Naive B cell (primary cell): ENCODE data around the gene SH3RF3. TPM values are rescaled to one million over a fixed set of nuclear protein-coding genes. Genes with fewer than 3 reads are reported as not detected.

ENCODE experiments used
- ATAC-seq, 2 donors: fragments of 150-1000 bp; cut with Tn5 transposase; 2 replicates each; pipeline ENCODE4 v1.10.0; 2021; ENCODE audit warnings: low read depth in 2 of 2, mild to moderate bottlenecking in 2 of 2, moderate library complexity in 2 of 2
- DNase-seq: peaks from one replicate; pipeline ENCODE4 v3.0.0; 2022
- H3K27ac Mint-ChIP-seq, 6 donors: one replicate each; pipeline ENCODE4 v1.8.0; 2020 to 2022; ENCODE audit warnings: mild to moderate bottlenecking in 6 of 6, mixed read lengths in 6 of 6, moderate library complexity in 5 of 6, inconsistent platforms in 2 of 6
- H3K27me3 Mint-ChIP-seq, 3 donors: one replicate each; pipeline ENCODE4 v1.8.0; 2021 to 2022; ENCODE audit warnings: mixed read lengths in 3 of 3, mild to moderate bottlenecking in 1 of 3
- H3K36me3 Mint-ChIP-seq, 2 donors: one replicate each; pipeline ENCODE4 v1.8.0; 2020 to 2022; ENCODE audit warnings: mixed read lengths in 2 of 2, inconsistent platforms in 1 of 2, mild to moderate bottlenecking in 1 of 2
- H3K4me1 Mint-ChIP-seq, 3 donors: one replicate each; pipeline ENCODE4 v1.8.0; 2020 to 2022; ENCODE audit warnings: mixed read lengths in 3 of 3, inconsistent platforms in 1 of 3, mild to moderate bottlenecking in 1 of 3, moderate library complexity in 1 of 3
- H3K4me3 Mint-ChIP-seq, 8 donors: one replicate each; pipeline ENCODE4 v1.8.0; 2020 to 2022; ENCODE audit warnings: mild to moderate bottlenecking in 8 of 8, mixed read lengths in 8 of 8, moderate library complexity in 8 of 8, inconsistent platforms in 2 of 8
- H3K9me3 Mint-ChIP-seq, 7 donors: one replicate each; pipeline ENCODE4 v1.8.0; 2020 to 2022; ENCODE audit warnings: mixed read lengths in 7 of 7, mild to moderate bottlenecking in 5 of 7, inconsistent platforms in 2 of 7, moderate library complexity in 1 of 7
- polyA plus RNA-seq, 6 donors: library from polyadenylated mRNA; unstranded; fragments of 300-500 nt; fragmentation: Illumina TruSeq; gene quantifications; one replicate each; pipeline ENCODE4 v1.2.3, GENCODE V29; 2021; ENCODE audit warnings: low read depth in 6 of 6

The SH3RF3 gene
- polyA plus RNA-seq, 6 donors from 2014 or later: 0.05 to 0.76 (median 0.64) TPM; not detected in 1

- Mint-ChIP-seq H3K36me3 (no peaks in the 10 kb centered on the region), H3K9me3 (no peaks in the 10 kb centered on the region), H3K4me3 (no peak overlapping the region), H3K27ac (no peak overlapping the region), H3K4me1 (no peaks in the 10 kb centered on the region), H3K27me3 (peaks cover 0 to 9% (median 0%) of the 10 kb centered on the region in 3 donors)
- DNase-seq (no peak), ATAC-seq (no peak)
Measured at GRCh38 chr2:109187711-109188495, 58.9 kb downstream of the SH3RF3 start.

DNA sequence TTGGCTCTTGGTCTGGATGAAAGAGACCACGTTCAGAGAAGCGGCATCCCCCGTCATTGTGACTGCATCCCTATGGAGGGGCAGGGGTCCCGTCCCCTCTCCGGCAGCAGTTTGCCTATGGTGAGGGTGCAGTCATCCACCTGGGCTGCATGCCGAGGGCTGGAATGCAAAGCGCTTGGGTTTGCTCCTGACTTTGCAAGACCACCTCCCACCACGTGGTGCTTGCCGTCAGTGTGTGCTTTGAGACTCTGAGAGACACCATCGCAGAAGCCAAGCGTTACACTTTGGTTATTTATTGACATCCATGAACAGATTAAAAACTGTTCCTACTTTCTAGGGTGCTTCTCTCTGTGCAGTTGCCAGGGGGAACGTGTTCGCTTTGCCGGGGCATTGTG lies 59.5 kb downstream of the SH3RF3 start:
- H3K27me3 Mint-ChIP-seq: peaks cover 0 to 9% (median 0%) of the 10 kb centered on the region in 3 donors
- H3K27ac Mint-ChIP-seq: no peak overlapping the region
- no peaks in the 10 kb centered on the region for H3K9me3 Mint-ChIP-seq
- DNase-seq (no peak), ATAC-seq (no peak)
- H3K4me1 Mint-ChIP-seq: peaks cover 0 to 1% (median 0%) of the 10 kb centered on the region in 3 donors
- no peaks in the 10 kb centered on the region for H3K36me3 Mint-ChIP-seq
- H3K4me3 Mint-ChIP-seq: no peak overlapping the region

- ATAC-seq: no peak
- Mint-ChIP-seq H3K4me3 (no peak overlapping the region), H3K9me3 (no peaks in the 10 kb centered on the region), H3K36me3 (no peaks in the 10 kb centered on the region), H3K4me1 (peaks cover 0 to 5% (median 0%) of the 10 kb centered on the region in 3 donors), H3K27me3 (peaks cover 0 to 9% (median 0%) of the 10 kb centered on the region in 3 donors), H3K27ac (peak overlapping the region in 1 of 6 donors; percentile 36)
- DNase-seq: no peak
Measured at GRCh38 chr2:109188898-109189297, 59.9 kb downstream of the SH3RF3 start.

DNA sequence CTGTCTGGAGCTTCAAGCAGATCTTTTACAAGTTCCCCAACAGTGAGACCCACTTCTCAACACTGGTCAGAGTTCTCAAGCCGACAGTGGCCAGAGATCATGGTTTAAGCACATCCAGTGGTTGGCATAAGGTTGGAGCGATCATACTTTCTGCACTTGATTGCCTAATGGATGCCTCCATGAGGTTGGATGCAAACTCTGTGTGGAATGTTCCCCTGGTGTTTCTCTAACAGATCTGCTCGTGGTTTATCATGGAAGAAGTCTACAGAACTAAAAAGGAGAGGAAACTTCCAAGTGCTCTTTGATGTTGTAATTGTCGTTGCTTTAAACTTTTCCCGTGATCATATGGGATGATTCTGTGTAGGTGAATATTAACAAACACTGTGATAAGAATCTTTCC lies 60.7 kb downstream of the SH3RF3 start:
- ATAC-seq (no peak), DNase-seq (no peak)
- H3K4me3 Mint-ChIP-seq: no peak overlapping the region
- no peaks in the 10 kb centered on the region for H3K9me3 Mint-ChIP-seq
- H3K4me1 Mint-ChIP-seq: peaks cover 7 to 14% (median 8%) of the 10 kb centered on the region in 3 donors
- peaks cover 0 to 9% (median 0%) of the 10 kb centered on the region in 3 donors for H3K27me3 Mint-ChIP-seq
- no peak overlapping the region for H3K27ac Mint-ChIP-seq
- no peaks in the 10 kb centered on the region for H3K36me3 Mint-ChIP-seq

GRCh38 chr2:109193807-109194619 lies 65.0 kb downstream of the SH3RF3 start:
- ATAC-seq: peak; percentile 93 to 94

GRCh38 chr2:109194620-109194937 lies 65.6 kb downstream of the SH3RF3 start:
- DNase-seq: no peak
- H3K36me3 Mint-ChIP-seq: no peaks in the 10 kb centered on the region
- H3K9me3 Mint-ChIP-seq: no peaks in the 10 kb centered on the region
- ATAC-seq: no peak
- H3K4me1 Mint-ChIP-seq: peaks cover 11 to 31% (median 13%) of the 10 kb centered on the region in 3 donors
- H3K27me3 Mint-ChIP-seq: peaks cover 0 to 9% (median 0%) of the 10 kb centered on the region in 3 donors
- H3K27ac Mint-ChIP-seq: peak overlapping the region in 3 of 6 donors; percentile 0 to 79 (median 65)
- peak overlapping the region in 6 of 8 donors; percentile 24 to 89 (median 54) for H3K4me3 Mint-ChIP-seq

More at GRCh38 chr2:109193807-109194619, 65.0 kb downstream of the SH3RF3 start:
- peaks cover 11 to 31% (median 13%) of the 10 kb centered on the region in 3 donors for H3K4me1 Mint-ChIP-seq
- no peaks in the 10 kb centered on the region for H3K9me3 Mint-ChIP-seq
- peak; percentile 75 for DNase-seq
- peak overlapping the region in 6 of 8 donors; percentile 24 to 89 (median 54) for H3K4me3 Mint-ChIP-seq
- H3K36me3 Mint-ChIP-seq: no peaks in the 10 kb centered on the region
- H3K27me3 Mint-ChIP-seq: peaks cover 0 to 9% (median 0%) of the 10 kb centered on the region in 3 donors
- H3K27ac Mint-ChIP-seq: peak overlapping the region in 3 of 6 donors; percentile 30 to 79 (median 65)

DNA sequence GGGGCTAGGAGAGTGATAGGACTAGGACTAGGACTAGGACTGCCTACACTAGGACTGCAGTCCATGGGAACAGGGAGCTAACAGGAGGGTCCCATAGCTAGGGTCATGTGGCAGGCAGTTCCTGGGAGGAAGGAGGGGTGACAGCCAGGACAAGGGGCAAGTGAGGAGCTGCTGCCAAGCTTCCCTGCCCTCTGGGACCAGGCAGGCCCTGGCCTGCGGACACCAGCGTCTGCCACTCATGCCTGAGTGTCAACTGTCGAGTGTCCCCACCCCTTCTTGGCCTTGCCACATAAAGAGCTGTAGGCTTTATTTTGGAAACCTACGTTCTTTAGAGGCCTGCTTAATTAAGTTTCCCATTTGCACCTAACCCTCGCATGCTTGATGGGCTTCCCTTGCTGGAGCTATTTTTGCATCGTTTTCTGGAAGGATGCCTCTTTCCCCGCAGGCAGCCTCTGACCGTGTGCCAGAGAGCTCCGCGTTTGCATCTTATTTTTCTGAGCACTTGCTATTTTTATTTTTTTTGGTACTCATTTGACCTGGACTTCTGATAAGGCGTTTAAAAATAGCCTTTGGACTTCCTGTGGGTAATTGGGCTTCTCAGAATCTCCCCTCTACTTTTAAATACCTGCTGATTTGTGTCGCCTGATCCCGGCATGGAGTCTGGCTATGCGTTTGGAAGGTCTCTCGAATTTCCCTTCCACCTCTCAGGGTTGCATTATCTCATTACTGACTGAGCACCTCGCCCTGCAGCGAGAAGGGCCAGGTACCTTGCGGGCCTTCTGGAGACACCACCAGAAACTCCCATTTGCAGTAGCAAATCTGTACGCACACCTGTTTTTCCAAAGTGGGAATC lies 66.4 kb downstream of the SH3RF3 start:
- no peak for DNase-seq
- ATAC-seq: no peak
- peaks cover 11 to 33% (median 13%) of the 10 kb centered on the region in 3 donors for H3K4me1 Mint-ChIP-seq
- no peaks in the 10 kb centered on the region for H3K9me3 Mint-ChIP-seq
- no peaks in the 10 kb centered on the region for H3K36me3 Mint-ChIP-seq
- H3K27ac Mint-ChIP-seq: peak overlapping the region in 2 of 6 donors; percentile 49 to 80
- H3K4me3 Mint-ChIP-seq: peak overlapping the region in 4 of 8 donors; percentile 6 to 89 (median 50)
- H3K27me3 Mint-ChIP-seq: peaks cover 0 to 9% (median 0%) of the 10 kb centered on the region in 3 donors

DNA sequence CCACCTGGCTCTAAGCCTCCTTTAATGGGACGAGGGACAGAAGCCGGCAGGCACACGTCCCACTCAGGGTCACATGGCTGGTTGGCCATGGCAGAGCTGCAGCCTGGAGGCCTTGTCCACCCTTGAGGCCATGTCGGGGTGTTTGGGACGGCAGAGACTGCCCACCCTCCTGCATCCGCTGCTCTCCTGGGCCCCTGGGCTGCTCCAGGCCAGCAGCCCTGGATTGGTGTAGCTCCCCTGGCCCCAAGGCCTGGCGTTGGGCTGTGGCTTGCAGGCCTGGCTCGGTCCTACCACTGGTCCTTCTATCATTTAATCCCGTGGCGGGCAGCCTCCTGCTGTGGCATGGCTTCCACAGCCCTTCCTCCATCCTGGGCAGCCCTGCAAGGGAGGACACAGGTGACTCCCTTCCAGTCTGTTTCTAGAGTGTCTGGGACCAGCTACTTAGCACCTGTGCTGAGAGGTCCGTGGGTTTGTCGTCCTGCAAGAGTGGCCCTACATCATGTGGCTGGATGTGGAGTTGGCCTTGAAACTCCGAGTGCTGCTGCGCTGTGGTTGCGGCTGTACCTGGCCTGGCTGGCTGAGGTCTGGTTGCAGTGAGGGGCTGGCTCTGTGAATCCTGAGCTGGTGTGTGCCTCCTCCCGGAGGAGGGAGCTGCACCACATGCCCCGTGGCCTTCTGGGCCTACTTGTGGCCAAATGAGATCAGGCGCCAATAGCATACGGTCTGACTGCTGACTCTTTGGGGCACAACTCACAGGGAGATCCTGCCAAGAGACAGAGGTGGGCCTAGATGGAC lies 67.3 kb downstream of the SH3RF3 start:
- DNase-seq: no peak
- Mint-ChIP-seq H3K27ac (no peak overlapping the region), H3K27me3 (peaks cover 0 to under 1% (median 0%) of the 10 kb centered on the region in 3 donors), H3K36me3 (no peaks in the 10 kb centered on the region), H3K9me3 (no peaks in the 10 kb centered on the region), H3K4me1 (peaks cover 11 to 33% (median 13%) of the 10 kb centered on the region in 3 donors), H3K4me3 (no peak overlapping the region)
- no peak for ATAC-seq

DNA sequence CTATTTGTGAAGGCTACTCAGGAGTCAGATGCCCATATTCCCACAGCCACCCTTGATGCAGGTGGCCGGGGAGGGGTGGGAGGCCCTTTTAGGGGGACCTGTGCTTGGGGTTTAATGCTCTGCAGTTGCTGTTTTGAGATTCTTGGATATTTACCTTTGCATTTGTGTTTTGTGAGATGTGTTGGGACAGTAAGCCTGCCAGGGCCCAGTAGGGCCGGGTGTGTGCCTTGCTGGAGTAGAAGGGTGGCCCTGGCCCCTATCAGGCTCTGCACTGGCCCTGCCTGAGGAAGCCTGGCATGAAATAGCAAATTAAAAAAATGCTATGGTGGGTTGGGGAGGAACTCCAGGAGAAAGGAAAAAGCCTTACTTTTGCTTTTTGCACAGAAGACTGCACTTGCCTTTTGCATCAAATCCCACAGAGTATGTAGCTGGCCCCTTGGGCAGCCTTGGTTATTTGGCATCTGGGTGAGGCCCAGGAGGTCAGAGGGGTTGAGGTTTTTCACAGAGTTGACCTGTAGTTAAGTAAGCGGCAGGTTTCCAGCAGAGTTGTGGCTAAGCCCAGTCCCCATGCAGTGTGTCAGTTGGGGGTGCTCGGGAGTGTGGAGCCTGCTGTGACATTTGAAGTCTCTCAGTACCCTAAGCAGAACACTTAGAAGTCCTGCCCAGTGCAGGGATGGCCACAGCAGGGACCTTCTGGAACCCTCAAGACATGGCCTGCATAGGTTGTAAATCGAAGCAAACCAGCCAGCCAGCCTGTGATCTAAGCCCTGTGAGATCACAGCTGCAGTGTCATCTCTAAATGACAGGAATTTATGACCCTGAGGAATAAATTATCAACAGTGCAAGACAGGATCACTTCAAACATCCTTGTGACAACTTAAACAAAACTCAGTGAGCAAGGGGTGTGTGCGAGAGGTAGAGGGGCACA lies 68.8 kb downstream of the SH3RF3 start:
- Mint-ChIP-seq H3K4me3 (no peak overlapping the region), H3K9me3 (no peaks in the 10 kb centered on the region), H3K27me3 (no peaks in the 10 kb centered on the region), H3K36me3 (no peaks in the 10 kb centered on the region), H3K4me1 (peaks cover 13 to 33% (median 14%) of the 10 kb centered on the region in 3 donors), H3K27ac (peak overlapping the region in 1 of 6 donors; percentile 26)
- no peak for ATAC-seq
- no peak for DNase-seq

DNA sequence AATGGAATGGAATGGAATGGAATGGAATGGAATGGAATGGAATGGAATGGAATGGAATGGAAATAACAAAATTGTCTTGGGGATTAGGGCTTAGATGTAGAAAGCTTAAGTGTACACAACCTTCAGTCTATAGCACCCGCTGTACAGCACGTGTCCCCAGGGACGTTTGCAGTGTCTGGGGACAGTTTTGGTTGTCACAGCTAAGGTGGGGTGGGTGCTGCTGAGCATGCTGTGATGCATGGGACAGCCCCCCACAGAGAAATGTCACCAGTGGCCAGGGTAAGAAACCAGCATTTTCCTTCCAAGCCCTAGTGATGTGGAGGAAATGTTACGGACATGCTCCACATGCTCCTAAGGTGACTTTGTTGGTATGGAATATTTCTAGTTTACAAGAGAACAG lies 70.8 kb downstream of the SH3RF3 start:
- DNase-seq (no peak), ATAC-seq (no peak)
- no peak overlapping the region for H3K27ac Mint-ChIP-seq
- H3K27me3 Mint-ChIP-seq: no peaks in the 10 kb centered on the region
- no peaks in the 10 kb centered on the region for H3K36me3 Mint-ChIP-seq
- no peaks in the 10 kb centered on the region for H3K9me3 Mint-ChIP-seq
- H3K4me3 Mint-ChIP-seq: no peak overlapping the region
- H3K4me1 Mint-ChIP-seq: peaks cover 5 to 27% (median 7%) of the 10 kb centered on the region in 3 donors

- ATAC-seq (no peak), DNase-seq (no peak)
- H3K4me3 Mint-ChIP-seq: no peak overlapping the region
- no peaks in the 10 kb centered on the region for H3K9me3 Mint-ChIP-seq
- no peaks in the 10 kb centered on the region for H3K36me3 Mint-ChIP-seq
- peak overlapping the region in 1 of 6 donors; percentile 82 for H3K27ac Mint-ChIP-seq
- H3K4me1 Mint-ChIP-seq: peaks cover 0 to 19% (median 3%) of the 10 kb centered on the region in 3 donors
- H3K27me3 Mint-ChIP-seq: no peaks in the 10 kb centered on the region
Measured at GRCh38 chr2:109200616-109201464, 71.8 kb downstream of the SH3RF3 start.
